HL-60 (cell line): ENCODE measurements around the gene PLPPR4.

Source experiments
- DNase-seq, 2 experiments: peaks; one replicate each; pipeline ENCODE4 v3.0.0-alpha.2; 2010 to 2020; ENCODE audit warnings: low read depth in 1 of 2, low spot score in 1 of 2
- H3K27ac ChIP-seq: fragments of 250-450 bp; sonication (Bioruptor Pico); replicated peaks from 2 replicates; pipeline ENCODE4 v1.5.1; 2020; ENCODE audit warnings: mild to moderate bottlenecking, moderate library complexity
- H3K27me3 ChIP-seq: fragments of 250-450 bp; sonication (Bioruptor Pico); 2 replicates; pipeline ENCODE4 v1.5.1; 2021; ENCODE audit warnings: mild to moderate bottlenecking, moderate library complexity; ENCODE audit not compliant: insufficient read depth, poor library complexity, severe bottlenecking
- H3K4me3 ChIP-seq: replicated peaks from 2 replicates; pipeline ENCODE4 v1.5.1; 2011; ENCODE audit warnings: mild to moderate bottlenecking, control low read depth, low read length; ENCODE audit not compliant: insufficient read depth
- CTCF ChIP-seq: IDR thresholded peaks from one replicate; pipeline ENCODE4 v1.5.1; 2011; ENCODE audit warnings: low read length, control low read depth, inconsistent platforms; ENCODE audit not compliant: insufficient read depth
- GABPA ChIP-seq: IDR thresholded peaks from 2 replicates; pipeline ENCODE4 v1.6.1; 2012; ENCODE audit warnings: low read depth
- POLR2AphosphoS5 ChIP-seq: IDR thresholded peaks from 2 replicates; pipeline ENCODE4 v1.6.1; 2012; ENCODE audit warnings: low read depth
- SPI1 ChIP-seq: IDR thresholded peaks from 2 replicates; pipeline ENCODE4 v1.6.1; 2012; ENCODE audit warnings: low read depth, mild to moderate bottlenecking, borderline replicate concordance
- TF ChIP-seq, protein P1 (sequence below): IDR thresholded peaks from 2 replicates; pipeline ENCODE4 v1.6.1; 2012; ENCODE audit warnings: low read depth; ENCODE audit not compliant: insufficient replicate concordance

PLPPR4 gene

DNA sequence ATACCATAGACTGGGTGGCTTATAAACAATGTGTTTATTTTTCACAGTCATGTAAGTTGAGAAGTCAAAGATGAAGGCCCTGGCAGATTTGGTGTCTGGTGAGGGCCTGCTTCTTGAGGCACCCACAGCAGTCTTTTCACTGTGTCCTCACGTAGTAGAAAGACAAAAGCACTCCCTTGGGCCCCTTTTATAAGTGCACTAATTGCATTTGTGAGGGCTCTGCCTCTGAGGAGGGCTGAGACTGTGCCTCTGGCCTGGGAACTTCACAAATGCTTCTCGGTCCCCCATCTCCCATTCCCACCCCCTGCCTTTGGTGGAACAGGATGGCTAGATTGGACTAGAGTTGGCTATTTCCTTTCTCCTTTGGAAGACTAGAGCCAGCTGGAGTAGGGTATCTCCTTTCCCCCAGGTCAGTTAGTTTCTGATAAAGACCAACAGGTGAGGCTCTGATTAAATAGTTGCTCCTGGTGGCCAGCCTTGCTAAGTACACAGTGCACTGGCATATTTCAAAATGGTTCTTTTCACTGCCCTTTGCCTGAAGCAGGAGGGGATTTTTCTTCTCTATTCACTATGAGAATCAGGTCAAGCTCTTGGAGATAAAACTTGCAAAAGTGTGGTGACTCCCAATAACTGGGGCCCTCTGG, 82.9 kb downstream of the PLPPR4 start:
- no peak overlapping the region for H3K27ac ChIP-seq

DNA sequence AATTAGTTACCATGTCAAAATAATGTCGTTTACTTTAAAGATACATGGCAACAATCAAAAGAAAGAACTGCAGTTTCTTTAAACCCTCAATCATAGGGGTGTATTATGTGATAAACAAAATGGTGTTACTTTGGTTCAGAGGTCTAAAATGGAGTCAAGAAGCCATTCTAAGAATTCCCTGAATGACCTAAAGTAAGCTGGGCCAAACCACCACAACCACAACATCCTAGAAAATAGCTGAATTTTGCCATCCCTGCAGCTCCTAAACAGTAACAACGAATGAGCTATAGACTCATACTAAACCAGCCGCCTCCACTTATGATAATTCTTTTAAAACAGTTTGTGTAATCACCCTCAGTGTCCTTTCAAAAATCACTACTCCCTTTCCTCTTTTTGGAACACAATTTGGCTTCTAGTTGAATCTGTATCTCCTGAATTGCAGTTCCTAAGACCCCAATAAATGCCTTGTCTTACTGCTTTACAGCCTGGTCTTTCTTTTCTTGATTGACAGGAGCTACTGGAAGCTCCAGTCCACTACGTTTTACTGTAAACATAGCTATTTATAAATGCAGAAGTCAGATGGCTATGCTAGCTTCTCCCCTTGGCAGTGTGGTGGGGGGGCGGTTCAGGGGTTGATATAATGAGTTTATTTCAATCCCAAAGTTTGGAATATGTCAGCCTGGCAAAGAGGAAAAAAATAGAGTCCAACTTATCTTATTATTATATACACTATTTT, 84.3 kb downstream of the PLPPR4 start:
- no peak overlapping the region for H3K27ac ChIP-seq
- DNase-seq, result no peak
- TF ChIP-seq, protein P1, sequence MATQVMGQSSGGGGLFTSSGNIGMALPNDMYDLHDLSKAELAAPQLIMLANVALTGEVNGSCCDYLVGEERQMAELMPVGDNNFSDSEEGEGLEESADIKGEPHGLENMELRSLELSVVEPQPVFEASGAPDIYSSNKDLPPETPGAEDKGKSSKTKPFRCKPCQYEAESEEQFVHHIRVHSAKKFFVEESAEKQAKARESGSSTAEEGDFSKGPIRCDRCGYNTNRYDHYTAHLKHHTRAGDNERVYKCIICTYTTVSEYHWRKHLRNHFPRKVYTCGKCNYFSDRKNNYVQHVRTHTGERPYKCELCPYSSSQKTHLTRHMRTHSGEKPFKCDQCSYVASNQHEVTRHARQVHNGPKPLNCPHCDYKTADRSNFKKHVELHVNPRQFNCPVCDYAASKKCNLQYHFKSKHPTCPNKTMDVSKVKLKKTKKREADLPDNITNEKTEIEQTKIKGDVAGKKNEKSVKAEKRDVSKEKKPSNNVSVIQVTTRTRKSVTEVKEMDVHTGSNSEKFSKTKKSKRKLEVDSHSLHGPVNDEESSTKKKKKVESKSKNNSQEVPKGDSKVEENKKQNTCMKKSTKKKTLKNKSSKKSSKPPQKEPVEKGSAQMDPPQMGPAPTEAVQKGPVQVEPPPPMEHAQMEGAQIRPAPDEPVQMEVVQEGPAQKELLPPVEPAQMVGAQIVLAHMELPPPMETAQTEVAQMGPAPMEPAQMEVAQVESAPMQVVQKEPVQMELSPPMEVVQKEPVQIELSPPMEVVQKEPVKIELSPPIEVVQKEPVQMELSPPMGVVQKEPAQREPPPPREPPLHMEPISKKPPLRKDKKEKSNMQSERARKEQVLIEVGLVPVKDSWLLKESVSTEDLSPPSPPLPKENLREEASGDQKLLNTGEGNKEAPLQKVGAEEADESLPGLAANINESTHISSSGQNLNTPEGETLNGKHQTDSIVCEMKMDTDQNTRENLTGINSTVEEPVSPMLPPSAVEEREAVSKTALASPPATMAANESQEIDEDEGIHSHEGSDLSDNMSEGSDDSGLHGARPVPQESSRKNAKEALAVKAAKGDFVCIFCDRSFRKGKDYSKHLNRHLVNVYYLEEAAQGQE, result no peak
- TF ChIP-seq SPI1 (peak; percentile 17; the same call in 1 of the 2 replicates), GABPA (no peak), CTCF (no peak), POLR2AphosphoS5 (no peak)
- H3K27me3 ChIP-seq, result no peaks in the 10 kb centered on the region
- no peak overlapping the region for H3K4me3 ChIP-seq

More for the DNA sequence above, 82.9 kb downstream of the PLPPR4 start:
- DNase-seq, result no peak
- TF ChIP-seq SPI1 (no peak), POLR2AphosphoS5 (no peak), CTCF (no peak), GABPA (no peak)
- TF ChIP-seq, protein P1, result no peak
- H3K4me3 ChIP-seq, result no peak overlapping the region
- H3K27me3 ChIP-seq, result no peaks in the 10 kb centered on the region

- Histone ChIP-seq H3K27ac (no peak overlapping the region), H3K4me3 (no peak overlapping the region), H3K27me3 (no peaks in the 10 kb centered on the region)
- DNase-seq, result no peak
- no peak for TF ChIP-seq CTCF
- TF ChIP-seq, protein P1, result no peak
- no peak for TF ChIP-seq SPI1
- no peak for TF ChIP-seq POLR2AphosphoS5
- TF ChIP-seq GABPA, result no peak
These were observed 88.5 kb downstream of the PLPPR4 start for GRCh38 chr1:99352821-99353220.
